ENCODE data around the gene GTPBP4. TPM values are rescaled to one million over a fixed set of nuclear protein-coding genes. Genes with fewer than 3 reads are reported as not detected.

GTPBP4 gene
- total RNA-seq, 4 donors from 2014 or later = 16.9 to 196 (median 22.6) TPM

- Histone ChIP-seq H3K27ac (no peak overlapping the region), H3K9me3 (no peaks in the 10 kb centered on the region), H3K27me3 (no peaks in the 10 kb centered on the region), H3K36me3 (no peaks in the 10 kb centered on the region), H3K4me1 (no peaks in the 10 kb centered on the region), H3K4me3 (no peak overlapping the region)
- DNase-seq = no peak
- no peak for TF ChIP-seq CTCF (IDR thresholded peaks at IDR 0.05)
- TF ChIP-seq POLR2A (IDR thresholded peaks at IDR 0.05) = no peak
Measured at GRCh38 chr10:955127-955819, 33.0 kb upstream of the GTPBP4 start.

- no peak for DNase-seq
- no peak for TF ChIP-seq POLR2A (IDR thresholded peaks at IDR 0.05)
- no peak for TF ChIP-seq CTCF (IDR thresholded peaks at IDR 0.05)
- no peaks in the 10 kb centered on the region for H3K36me3 ChIP-seq
- no peaks in the 10 kb centered on the region for H3K9me3 ChIP-seq
- H3K27me3 ChIP-seq = no peaks in the 10 kb centered on the region
- H3K4me3 ChIP-seq = no peak overlapping the region
- H3K27ac ChIP-seq = no peak overlapping the region
- H3K4me1 ChIP-seq = no peaks in the 10 kb centered on the region
Measured at GRCh38 chr10:955820-956217, 32.4 kb upstream of the GTPBP4 start.

- no peak for TF ChIP-seq CTCF (IDR thresholded peaks at IDR 0.05)
- no peak for TF ChIP-seq POLR2A (IDR thresholded peaks at IDR 0.05)
- H3K4me3 ChIP-seq = no peak overlapping the region
- H3K9me3 ChIP-seq = no peaks in the 10 kb centered on the region
- H3K27me3 ChIP-seq = no peaks in the 10 kb centered on the region
- DNase-seq = no peak
- no peaks in the 10 kb centered on the region for H3K4me1 ChIP-seq
- no peak overlapping the region for H3K27ac ChIP-seq
- H3K36me3 ChIP-seq = no peaks in the 10 kb centered on the region
Measured at GRCh38 chr10:958106-958505, 30.1 kb upstream of the GTPBP4 start.

GRCh38 chr10:958856-959255 lies 29.4 kb upstream of the GTPBP4 start:
- TF ChIP-seq POLR2A (IDR thresholded peaks at IDR 0.05) (no peak), CTCF (IDR thresholded peaks at IDR 0.05) (no peak)
- H3K4me3 ChIP-seq = no peak overlapping the region
- no peaks in the 10 kb centered on the region for H3K4me1 ChIP-seq
- DNase-seq = no peak
- H3K27me3 ChIP-seq = no peaks in the 10 kb centered on the region
- H3K9me3 ChIP-seq = no peaks in the 10 kb centered on the region
- no peaks in the 10 kb centered on the region for H3K36me3 ChIP-seq
- no peak overlapping the region for H3K27ac ChIP-seq

- no peak overlapping the region for H3K27ac ChIP-seq
- H3K27me3 ChIP-seq = no peaks in the 10 kb centered on the region
- no peak overlapping the region for H3K4me3 ChIP-seq
- no peak for TF ChIP-seq CTCF (IDR thresholded peaks at IDR 0.05)
- TF ChIP-seq POLR2A (IDR thresholded peaks at IDR 0.05) = no peak
- no peaks in the 10 kb centered on the region for H3K9me3 ChIP-seq
- DNase-seq = no peak
- H3K36me3 ChIP-seq = no peaks in the 10 kb centered on the region
- H3K4me1 ChIP-seq = no peaks in the 10 kb centered on the region
Measured at GRCh38 chr10:962342-962741, 25.9 kb upstream of the GTPBP4 start.

GRCh38 chr10:963186-963585 lies 25.0 kb upstream of the GTPBP4 start:
- Histone ChIP-seq H3K4me3 (no peak overlapping the region), H3K27me3 (no peaks in the 10 kb centered on the region), H3K36me3 (no peaks in the 10 kb centered on the region), H3K4me1 (no peaks in the 10 kb centered on the region), H3K27ac (no peak overlapping the region), H3K9me3 (no peaks in the 10 kb centered on the region)
- DNase-seq = no peak
- TF ChIP-seq CTCF (IDR thresholded peaks at IDR 0.05) (no peak), POLR2A (IDR thresholded peaks at IDR 0.05) (no peak)
